Mesothelial cell of epicardium (in vitro differentiated cells): Measurements from ENCODE around the gene OR2V2. TPM values are rescaled to one million over a fixed set of nuclear protein-coding genes. Genes with fewer than 3 reads are reported as not detected.

Experiments
- DNase-seq, 2 experiments: peaks; one replicate each; pipeline ENCODE4 v3.0.0; 2021; ENCODE audit warnings: low spot score in 2 of 2; ENCODE audit not compliant: unreplicated experiment in 2 of 2
- H3K27ac Mint-ChIP-seq: 2 replicates; pipeline ENCODE4 v1.8.0; 2021; ENCODE audit warnings: mixed read lengths
- H3K27me3 Mint-ChIP-seq: 2 replicates; pipeline ENCODE4 v1.8.0; 2021; ENCODE audit warnings: low read depth, mixed read lengths
- H3K36me3 Mint-ChIP-seq: 2 replicates; pipeline ENCODE4 v1.8.0; 2021; ENCODE audit warnings: mixed read lengths
- H3K4me1 Mint-ChIP-seq: 2 replicates; pipeline ENCODE4 v1.8.0; 2021; ENCODE audit warnings: mixed read lengths
- H3K4me3 Mint-ChIP-seq: 2 replicates; pipeline ENCODE4 v1.8.0; 2021; ENCODE audit warnings: mild to moderate bottlenecking, moderate library complexity, mixed read lengths
- H3K9me3 Mint-ChIP-seq: 2 replicates; pipeline ENCODE4 v1.8.0; 2021; ENCODE audit warnings: mixed read lengths
- CTCF ChIP-seq: fragments of 200-600 bp; sonication (generic); IDR thresholded peaks from one replicate; pipeline ENCODE4 v1.5.0; 2021; ENCODE audit warnings: antibody characterized with exemption; ENCODE audit not compliant: unreplicated experiment
- total RNA-seq: library from RNA; stranded (reverse); gene quantifications from 3 replicates; pipeline ENCODE4 v1.2.1, GENCODE V29; 2021

The OR2V2 gene
- total RNA-seq, 1 donor from 2014 or later, result not detected

GRCh38 chr5:181204826-181205760 is 57.7 kb downstream of the OR2V2 start, which contains the start of gene TRIM7:
Gene TRIM7, minus strand, starts transcription at chr5:181205196. Its CDS starts 86 bp downstream, at chr5:181205110.
- Mint-ChIP-seq H3K36me3 (no peaks in the 10 kb centered on the region), H3K27me3 (peaks cover 59% of the 10 kb centered on the region), H3K27ac (peak within 1 kb of the TSS; percentile 94), H3K4me3 (peak within 1 kb of the TSS; percentile 75), H3K9me3 (no peaks in the 10 kb centered on the region), H3K4me1 (peaks cover 18% of the 10 kb centered on the region)
- TF ChIP-seq CTCF, result no peak
- no peak for DNase-seq

- DNase-seq, result no peak
- peaks cover 50% of the 10 kb centered on the region for H3K27me3 Mint-ChIP-seq
- H3K36me3 Mint-ChIP-seq, result no peaks in the 10 kb centered on the region
These were observed 58.6 kb downstream of the OR2V2 start for GRCh38 chr5:181205761-181206649.

GRCh38 chr5:181207214-181207959 is 60.0 kb downstream of the OR2V2 start:
- Mint-ChIP-seq H3K4me1 (peaks cover 22% of the 10 kb centered on the region), H3K27ac (peak overlapping the region; percentile 94), H3K4me3 (peak overlapping the region; percentile 73), H3K27me3 (peaks cover 39% of the 10 kb centered on the region), H3K9me3 (no peaks in the 10 kb centered on the region), H3K36me3 (no peaks in the 10 kb centered on the region)
- peak in 1 of 2 experiments; percentile 65 for DNase-seq
- no peak for TF ChIP-seq CTCF

More at GRCh38 chr5:181205761-181206649, 58.6 kb downstream of the OR2V2 start:
- no peak for TF ChIP-seq CTCF
- H3K9me3 Mint-ChIP-seq, result no peaks in the 10 kb centered on the region
- H3K27ac Mint-ChIP-seq, result peak overlapping the region; percentile 94
- peak overlapping the region; percentile 73 for H3K4me3 Mint-ChIP-seq
- peaks cover 18% of the 10 kb centered on the region for H3K4me1 Mint-ChIP-seq

GRCh38 chr5:181207960-181208253 is 60.5 kb downstream of the OR2V2 start:
- H3K4me1 Mint-ChIP-seq, result peaks cover 22% of the 10 kb centered on the region
- peak overlapping the region; percentile 73 for H3K4me3 Mint-ChIP-seq
- no peaks in the 10 kb centered on the region for H3K9me3 Mint-ChIP-seq
- no peak for TF ChIP-seq CTCF
- no peak for DNase-seq
- H3K27me3 Mint-ChIP-seq, result peaks cover 38% of the 10 kb centered on the region
- no peaks in the 10 kb centered on the region for H3K36me3 Mint-ChIP-seq
- H3K27ac Mint-ChIP-seq, result no peak overlapping the region

Other genes starting within 250 kb of the OR2V2 start
- not detected in 3 replicates for gene BTNL8, start 248.4 kb upstream of the OR2V2 start, total RNA-seq
- gene BTNL3, start 158.7 kb upstream of the OR2V2 start, total RNA-seq, result not detected in 3 replicates
- 0.18 TPM in 1 of 3 replicates, not detected in the others for gene BTNL9, start 107.3 kb upstream of the OR2V2 start, total RNA-seq
- gene OR2V1, start 16.4 kb upstream of the OR2V2 start, total RNA-seq, result not detected in 3 replicates
- 0.57 to 0.72 TPM (median 0.62 TPM) in 3 replicates for gene TRIM7, start 57.6 kb downstream of the OR2V2 start, total RNA-seq
- gene TRIM41, start 75.7 kb downstream of the OR2V2 start, total RNA-seq, result 27.9 to 28.1 TPM (median 27.9 TPM) in 3 replicates
- gene RACK1, start 96.3 kb downstream of the OR2V2 start, total RNA-seq, result 2,008 to 2,083 TPM (median 2,030 TPM) in 3 replicates
- 12.8 to 14.6 TPM (median 13.3 TPM) in 3 replicates for gene TRIM52, start 113.6 kb downstream of the OR2V2 start, total RNA-seq
- not detected in 3 replicates for gene OR4F3, start 219.7 kb downstream of the OR2V2 start, total RNA-seq